HCT116 (cell line): ENCODE measurements around the gene LTC4S. TPM values are rescaled to one million over a fixed set of nuclear protein-coding genes. Genes with fewer than 3 reads are reported as not detected.

ENCODE experiments used
- ATAC-seq: fragments of 200-7000 bp; cut with Tn5 transposase; 2 replicates; pipeline ENCODE4 v1.9.1; 2020; ENCODE audit warnings: mild to moderate bottlenecking, moderate library complexity
- BruUV-seq: library from RNA; stranded (reverse); fragments of 400-500 nt; replicated peaks from 2 replicates; lab custom pipeline; 2021; lab: Mats Ljungman, UMichigan
- CTCF ChIA-PET: fragments of 300-600 bp; sonication (Branson Sonifier 250); formaldehyde crosslinking; loops from one replicate; lab custom pipeline; 2021; ENCODE audit warnings: antibody characterized with exemption; lab: Charles Lee
- POLR2A ChIA-PET: fragments of 300-600, 350-600 bp; sonication (Branson Sonifier 250); formaldehyde crosslinking; loops from one replicate; lab custom pipeline; 2021; ENCODE audit warnings: antibody characterized with exemption; lab: Charles Lee
- RAD21 ChIA-PET, 2 experiments: fragments of 300-600 bp; sonication (Branson Sonifier 250); formaldehyde crosslinking; loops; one replicate each; lab custom pipeline; 2023; ENCODE audit warnings: low total read pairs in 2 of 2; ENCODE audit not compliant: uncharacterized antibody in 2 of 2, unreplicated experiment in 2 of 2, low non-redundant PET in 1 of 2; lab: Charles Lee
- DNase-seq: peaks from one replicate; pipeline ENCODE4 v3.0.0-alpha.2; 2010; ENCODE audit warnings: low read depth, low spot score
- H2AFZ ChIP-seq: fragments of 200-600 bp; shearing (Covaris generic), sonication (generic); 2 replicates; pipeline ENCODE4 v1.6.1; 2017; ENCODE audit warnings: low read depth, mixed run types, mixed read lengths, antibody characterized with exemption, low read length; ENCODE audit not compliant: poor library complexity, severe bottlenecking
- H3K27ac ChIP-seq: 2 replicates; pipeline ENCODE4 v1.5.1; 2012; ENCODE audit warnings: low read depth, low read length
- H3K27me3 ChIP-seq: fragments of 200-600 bp; sonication (generic); 2 replicates; pipeline ENCODE4 v1.6.1; 2016; ENCODE audit warnings: mixed run types, low read length, mixed read lengths; ENCODE audit not compliant: insufficient read depth
- H3K36me3 ChIP-seq, 2 experiments: fragments of 200-500 bp in 1 of 2; fragments of 200-600 bp in 1 of 2; sonication (Bioruptor generic) in 1 of 2; sonication (generic) in 1 of 2; 2 replicates each; pipeline versions ENCODE4 v1.5.1 to v1.6.1; 2014 to 2016; ENCODE audit warnings: low read length in 2 of 2, inconsistent platforms in 1 of 2, mixed read lengths in 1 of 2, mixed run types in 1 of 2; ENCODE audit not compliant: insufficient read depth in 2 of 2, control insufficient read depth in 1 of 2
- H3K4me1 ChIP-seq, 2 experiments: fragments of 200-600 bp in 1 of 2; sonication (generic) in 1 of 2; 2 replicates each; pipeline versions ENCODE4 v1.5.1 to v1.6.1; 2012 to 2017; ENCODE audit warnings: low read length in 2 of 2, inconsistent platforms in 1 of 2, mild to moderate bottlenecking in 1 of 2, mixed read lengths in 1 of 2, mixed run types in 1 of 2, moderate library complexity in 1 of 2; ENCODE audit not compliant: insufficient read depth in 2 of 2, control insufficient read depth in 1 of 2
- H3K4me2 ChIP-seq: fragments of 200-600 bp; sonication (generic); 2 replicates; pipeline ENCODE4 v1.6.1; 2017; ENCODE audit warnings: mixed run types, low read length, mixed read lengths
- H3K4me3 ChIP-seq, 2 experiments: fragments of 200-600 bp in 1 of 2; sonication (generic) in 1 of 2; replicated peaks in 1 of 2; 2 replicates each; pipeline ENCODE4 v1.5.1; 2011 to 2016; ENCODE audit warnings: low read length in 2 of 2, control low read depth in 1 of 2, low read depth in 1 of 2, mild to moderate bottlenecking in 1 of 2, mixed read lengths in 1 of 2, mixed run types in 1 of 2
- H3K79me2 ChIP-seq: fragments of 200-600 bp; sonication (generic); 2 replicates; pipeline ENCODE4 v1.6.1; 2017; ENCODE audit warnings: mild to moderate bottlenecking, mixed run types, low read length, moderate library complexity, mixed read lengths; ENCODE audit not compliant: insufficient read depth
- H3K9ac ChIP-seq: fragments of 200-600 bp; sonication (generic); 2 replicates; pipeline ENCODE4 v1.6.1; 2016; ENCODE audit warnings: low read length, mixed read lengths
- H3K9me2 ChIP-seq: fragments of 200-600 bp; sonication (generic), shearing (Covaris generic); 2 replicates; pipeline ENCODE4 v1.6.1; 2017; ENCODE audit warnings: mixed run types, mild to moderate bottlenecking, moderate library complexity; ENCODE audit not compliant: insufficient read depth
- H3K9me3 ChIP-seq, 2 experiments: fragments of 200-500 bp in 1 of 2; fragments of 200-600 bp in 1 of 2; sonication (Bioruptor generic) in 1 of 2; sonication (generic) in 1 of 2; 2 replicates each; pipeline ENCODE4 v1.6.1; 2014 to 2017; ENCODE audit warnings: low read length in 2 of 2, mixed read lengths in 2 of 2, inconsistent platforms in 1 of 2, low read depth in 1 of 2, mild to moderate bottlenecking in 1 of 2, mixed run types in 1 of 2, moderate library complexity in 1 of 2; ENCODE audit not compliant: control insufficient read depth in 1 of 2, insufficient read depth in 1 of 2
- H4K20me1 ChIP-seq: fragments of 200-600 bp; sonication (generic), shearing (Covaris generic); 2 replicates; pipeline ENCODE4 v1.6.1; 2017; ENCODE audit warnings: mixed run types, mild to moderate bottlenecking, moderate library complexity; ENCODE audit not compliant: insufficient read depth
- EGR1 ChIP-seq: IDR thresholded peaks from 2 replicates; pipeline ENCODE4 v1.6.1; 2012; ENCODE audit warnings: low read depth
- EZH2phosphoT487 ChIP-seq: fragments of 200-600 bp; IDR thresholded peaks from 2 replicates; pipeline ENCODE4 v1.6.1; 2018; ENCODE audit warnings: antibody characterized with exemption, borderline replicate concordance
- JUND ChIP-seq: IDR thresholded peaks from 2 replicates; pipeline ENCODE4 v1.6.1; 2012
- POLR2A ChIP-seq: IDR thresholded peaks from 2 replicates; pipeline ENCODE4 v1.7.0; 2011; ENCODE audit warnings: borderline replicate concordance; ENCODE audit not compliant: insufficient read depth, insufficient read length; ENCODE audit errors: extremely low read depth
- POLR2AphosphoS5 ChIP-seq: IDR thresholded peaks from 2 replicates; pipeline ENCODE4 v1.6.1; 2011; ENCODE audit warnings: mild to moderate bottlenecking, low read depth, low read length, moderate library complexity
- RAD21 ChIP-seq: IDR thresholded peaks from 2 replicates; pipeline ENCODE4 v1.6.1; 2012; ENCODE audit warnings: low read depth, mild to moderate bottlenecking
- REST ChIP-seq: IDR thresholded peaks from 2 replicates; pipeline ENCODE4 v1.6.1; 2012; ENCODE audit warnings: low read depth
- SIN3A ChIP-seq: IDR thresholded peaks from 2 replicates; pipeline ENCODE4 v1.6.1; 2012; ENCODE audit warnings: low read depth
- SP1 ChIP-seq: IDR thresholded peaks from 2 replicates; pipeline ENCODE4 v1.6.1; 2012; ENCODE audit warnings: low read depth
- SRF ChIP-seq: IDR thresholded peaks from 2 replicates; pipeline ENCODE4 v1.6.1; 2012; ENCODE audit warnings: low read depth
- ZFX ChIP-seq: fragments of 450-650 bp; IDR thresholded peaks from 2 replicates; pipeline ENCODE4 v1.6.1; 2017
- intact Hi-C: fragments of 100-400 bp; cut with micrococcal nuclease; formaldehyde crosslinking; loops from 2 replicates; pipeline ENCODE4 v1.10.0; 2022
- total RNA-seq: library from RNA; stranded (reverse); gene quantifications from one replicate; pipeline ENCODE4 v1.2.1, GENCODE V29; 2021; ENCODE audit not compliant: unreplicated experiment

LTC4S gene
- total RNA-seq, 1 experiment from 2014 or later: 5.0 TPM

GRCh38 chr5:179816401-179816795 lies 22.6 kb downstream of the LTC4S start:
- ChIA-PET CTCF (no interaction called here), RAD21 (no interaction called here), POLR2A (no interaction called here)
- ATAC-seq (no peak), DNase-seq (no peak)
- no peak for TF ChIP-seq SP1
- no peak for TF ChIP-seq REST
- no peak for TF ChIP-seq POLR2A
- TF ChIP-seq RAD21: no peak
- TF ChIP-seq EGR1: no peak
- no peak for TF ChIP-seq EZH2phosphoT487
- no peak for TF ChIP-seq ZFX
- TF ChIP-seq SIN3A: no peak
- TF ChIP-seq SRF: no peak
- TF ChIP-seq POLR2AphosphoS5: no peak
- TF ChIP-seq JUND: no peak
- H3K9me3 ChIP-seq: no peaks in the 10 kb centered on the region
- no peak overlapping the region for H3K4me3 ChIP-seq
- H3K9ac ChIP-seq: no peak overlapping the region
- H3K79me2 ChIP-seq: peaks cover 6% of the 10 kb centered on the region
- H3K36me3 ChIP-seq: peaks cover 19 to 24% of the 10 kb centered on the region in 2 experiments; a peak in 3 of 4 replicates
- H3K4me2 ChIP-seq: no peak overlapping the region
- intact Hi-C loops: no loop called here
- no TSS peak for BruUV-seq
- H3K27me3 ChIP-seq: no peaks in the 10 kb centered on the region
- no peak overlapping the region for H2AFZ ChIP-seq
- no peak overlapping the region for H3K27ac ChIP-seq
- no peaks in the 10 kb centered on the region for H4K20me1 ChIP-seq
- H3K9me2 ChIP-seq: no peaks in the 10 kb centered on the region
- peaks cover 29 to 38% of the 10 kb centered on the region in 2 experiments for H3K4me1 ChIP-seq
